Stimulated activated CD4-positive, alpha-beta T cell treated with anti-CD3 and anti-CD28 coated beads, Interleukin-15, amount 100 ng/mL, for 24 hours (primary cell): Measurements from ENCODE around the gene NBL1.
A peak's percentile ranks its signal among the peaks of the same experiment; 100 is the strongest.

Experiments used
- DNase-seq: peaks from one replicate; pipeline ENCODE4 v3.0.0-alpha.2; 2020

The NBL1 gene

DNA sequence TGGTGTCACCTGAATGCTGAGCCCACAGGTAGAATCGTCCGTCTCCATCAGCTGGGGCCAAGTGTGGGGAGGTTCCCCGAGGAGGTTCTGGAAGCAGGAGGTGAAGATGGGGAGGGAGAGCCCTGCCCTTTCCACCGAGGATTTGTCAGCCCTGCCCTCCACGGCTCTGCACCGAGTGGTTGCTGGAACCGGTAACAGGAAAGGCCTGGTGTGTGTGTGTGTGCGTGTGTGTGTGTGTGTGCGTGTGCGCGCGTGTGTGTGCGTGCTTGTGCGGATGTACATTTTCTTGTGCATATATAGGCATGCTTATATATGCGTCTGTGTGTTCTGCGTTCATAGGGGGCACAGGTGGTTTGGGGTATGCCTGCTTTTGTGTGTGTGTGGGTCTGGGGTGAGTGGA lies 3.5 kb downstream of the NBL1 start:
- no peak for DNase-seq

DNA sequence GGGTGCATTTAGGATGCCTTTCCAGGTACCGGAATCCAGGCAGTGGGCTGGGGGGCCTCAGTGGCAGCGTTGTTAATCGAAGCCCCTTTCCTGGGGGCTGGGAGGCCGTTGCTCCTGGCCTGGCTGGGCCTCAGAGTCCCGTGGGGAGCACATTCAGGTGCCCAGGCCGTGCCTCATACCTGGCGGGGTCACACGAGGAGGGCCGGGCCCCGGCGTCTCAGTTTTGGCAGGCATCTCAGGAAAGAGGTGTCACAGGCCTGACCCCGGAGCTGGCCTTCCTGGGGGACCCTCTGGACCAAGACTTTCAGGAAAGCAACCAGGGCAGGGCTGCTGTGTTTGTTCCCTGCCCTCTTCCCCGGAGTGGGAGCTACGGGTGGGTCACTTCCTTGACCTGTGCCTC lies 4.1 kb downstream of the NBL1 start:
- no peak for DNase-seq

DNA sequence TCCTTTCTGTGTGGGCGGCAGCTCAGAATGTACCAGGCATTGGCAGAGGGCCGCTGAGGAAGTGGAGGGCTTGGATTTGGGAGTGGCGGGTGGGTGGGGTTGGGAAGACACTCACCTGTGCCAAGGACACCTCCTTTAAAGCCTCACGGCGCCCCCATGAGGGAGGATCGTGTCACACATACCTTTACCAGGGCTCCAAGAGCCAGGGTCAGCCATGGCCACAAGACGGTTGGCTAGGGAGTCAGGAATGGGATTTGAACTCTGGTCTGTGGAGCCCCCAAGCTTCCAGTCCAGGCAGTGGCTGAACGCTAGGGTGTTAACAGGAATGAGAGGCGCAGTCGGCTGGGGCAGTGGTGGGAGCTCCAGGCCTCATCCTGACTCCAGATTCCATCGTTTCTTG lies 4.6 kb downstream of the NBL1 start:
- DNase-seq: no peak

DNA sequence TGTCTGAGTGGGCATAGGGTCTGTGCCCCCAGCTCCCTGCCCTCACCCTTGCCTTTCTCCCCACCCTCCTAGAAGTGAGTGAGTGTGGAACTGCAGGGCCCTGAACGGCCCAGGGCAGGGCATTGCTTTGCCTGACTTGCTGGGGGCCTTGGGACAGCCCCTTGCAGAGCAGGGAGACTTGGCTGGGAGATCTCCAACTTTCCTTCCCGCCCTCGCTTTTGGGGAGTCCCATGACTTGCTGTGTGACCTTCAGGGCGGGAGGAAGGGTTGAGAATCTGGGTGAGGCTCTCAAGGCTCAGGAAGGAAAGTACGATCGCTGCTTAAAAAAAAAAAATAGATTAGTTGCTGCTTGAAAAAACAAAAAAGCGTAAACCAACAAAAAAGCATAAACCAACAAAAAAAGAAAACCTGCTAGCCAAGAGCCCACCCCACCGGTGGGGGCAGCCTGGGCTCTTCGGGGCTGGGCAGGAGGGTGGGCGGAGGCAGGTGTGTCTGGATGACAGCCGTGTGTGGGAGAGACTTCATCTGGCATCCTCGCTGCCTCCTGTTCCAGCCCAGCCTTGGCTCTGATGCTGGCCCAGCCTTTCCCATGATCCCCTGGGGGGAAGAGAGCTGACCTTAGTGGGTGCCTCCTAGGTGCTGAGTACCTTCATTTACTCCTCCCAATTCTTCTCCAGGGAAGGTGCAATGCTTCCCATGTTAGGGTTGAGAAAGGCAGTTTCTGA lies 6.5 kb downstream of the NBL1 start:
- no peak for DNase-seq

DNA sequence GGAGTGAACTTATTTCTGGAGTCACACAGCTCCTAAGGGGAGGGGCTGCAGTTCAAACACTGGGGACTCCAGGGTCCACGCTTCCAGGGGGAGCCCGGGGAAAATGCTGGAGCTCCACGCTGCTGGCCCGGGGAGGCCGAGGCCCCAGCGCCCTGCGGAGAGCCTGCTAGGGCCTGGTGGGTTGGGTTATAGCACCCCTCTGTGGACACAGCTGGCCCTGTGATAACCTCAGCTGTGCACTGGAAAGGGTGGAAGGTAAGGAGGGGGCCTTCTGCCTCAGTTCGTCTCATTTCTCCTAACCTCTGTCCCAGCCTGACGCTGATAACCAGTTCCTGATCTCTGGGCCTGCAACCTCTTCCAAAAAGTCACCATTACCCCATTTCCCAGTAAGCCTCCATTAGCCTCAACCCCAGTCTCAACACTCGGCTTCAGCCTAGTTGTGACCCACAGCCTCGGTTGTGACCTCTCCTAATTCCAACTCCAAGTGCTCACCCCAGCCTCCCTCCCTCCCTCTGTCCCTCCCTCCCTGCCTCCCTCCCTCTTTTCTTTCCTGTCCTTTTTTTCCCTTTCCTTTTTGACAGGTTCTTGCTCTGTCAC lies 7.1 kb downstream of the NBL1 start:
- peak; percentile 66 for DNase-seq

DNA sequence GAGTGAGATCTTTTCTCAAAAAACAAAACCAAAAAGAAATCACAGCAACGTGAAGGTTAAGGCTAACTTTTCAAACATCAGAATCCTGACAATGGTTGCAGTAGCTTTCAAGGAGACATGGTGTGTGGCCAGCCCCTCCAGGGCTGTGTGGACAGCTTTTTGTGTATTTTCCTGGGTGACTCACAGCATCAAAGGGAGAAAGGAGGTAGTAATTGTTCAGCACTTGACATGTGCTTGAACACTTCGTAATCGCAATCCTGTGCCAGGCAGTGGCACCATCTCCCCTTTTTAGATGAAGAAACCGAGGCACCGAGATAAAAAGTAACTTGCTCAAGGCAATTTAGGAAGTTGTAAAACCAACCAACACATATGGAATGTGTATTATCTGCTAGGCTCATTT lies 10.3 kb downstream of the NBL1 start:
- no peak for DNase-seq

DNA sequence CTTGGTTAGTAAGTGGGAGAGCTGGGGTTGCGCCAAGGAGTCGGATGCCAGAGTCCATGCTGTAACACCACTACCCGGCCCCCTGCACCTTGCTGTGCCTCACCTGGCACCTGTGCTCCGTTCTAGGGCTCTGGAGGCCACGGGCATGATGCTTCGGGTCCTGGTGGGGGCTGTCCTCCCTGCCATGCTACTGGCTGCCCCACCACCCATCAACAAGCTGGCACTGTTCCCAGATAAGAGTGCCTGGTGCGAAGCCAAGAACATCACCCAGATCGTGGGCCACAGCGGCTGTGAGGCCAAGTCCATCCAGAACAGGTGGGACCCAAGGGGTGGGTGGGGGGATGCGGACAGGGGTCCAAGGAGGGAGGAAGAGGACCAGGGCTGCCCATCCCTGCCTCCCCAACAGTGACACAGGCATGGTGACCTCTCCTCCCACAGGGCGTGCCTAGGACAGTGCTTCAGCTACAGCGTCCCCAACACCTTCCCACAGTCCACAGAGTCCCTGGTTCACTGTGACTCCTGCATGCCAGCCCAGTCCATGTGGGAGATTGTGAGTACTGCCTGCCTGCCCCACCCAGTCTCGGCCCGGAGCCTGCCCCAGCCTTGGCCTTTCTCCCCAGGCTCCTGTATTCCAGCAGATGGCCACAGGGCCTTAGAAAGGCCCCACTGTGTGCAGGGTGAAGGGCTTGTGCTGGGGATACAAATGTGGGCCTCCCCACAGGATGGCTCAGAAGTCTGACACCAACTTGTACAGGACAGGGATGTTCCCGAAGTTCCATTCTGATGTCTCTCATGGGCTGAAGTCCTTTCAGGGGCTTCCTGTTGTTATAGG lies 11.0 kb downstream of the NBL1 start:
- DNase-seq: no peak

DNA sequence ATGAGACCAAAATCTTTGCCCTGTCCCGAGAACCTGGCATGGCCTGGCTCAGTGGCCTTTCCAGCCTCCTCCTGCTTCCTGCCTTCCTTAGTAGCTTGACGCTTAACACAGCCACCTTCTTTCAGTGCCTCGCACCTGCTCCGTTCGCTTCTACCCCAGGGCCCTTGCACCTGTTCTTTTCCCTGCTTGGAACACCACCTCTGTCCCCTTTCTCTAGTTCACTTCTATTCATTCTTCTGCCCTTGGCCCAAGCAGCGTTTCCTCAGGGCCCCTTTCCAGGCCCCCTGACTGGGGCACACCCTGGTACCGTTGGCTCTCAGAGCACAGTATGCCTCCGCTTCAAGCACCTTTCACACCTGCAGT lies 11.6 kb downstream of the NBL1 start:
- no peak for DNase-seq

DNA sequence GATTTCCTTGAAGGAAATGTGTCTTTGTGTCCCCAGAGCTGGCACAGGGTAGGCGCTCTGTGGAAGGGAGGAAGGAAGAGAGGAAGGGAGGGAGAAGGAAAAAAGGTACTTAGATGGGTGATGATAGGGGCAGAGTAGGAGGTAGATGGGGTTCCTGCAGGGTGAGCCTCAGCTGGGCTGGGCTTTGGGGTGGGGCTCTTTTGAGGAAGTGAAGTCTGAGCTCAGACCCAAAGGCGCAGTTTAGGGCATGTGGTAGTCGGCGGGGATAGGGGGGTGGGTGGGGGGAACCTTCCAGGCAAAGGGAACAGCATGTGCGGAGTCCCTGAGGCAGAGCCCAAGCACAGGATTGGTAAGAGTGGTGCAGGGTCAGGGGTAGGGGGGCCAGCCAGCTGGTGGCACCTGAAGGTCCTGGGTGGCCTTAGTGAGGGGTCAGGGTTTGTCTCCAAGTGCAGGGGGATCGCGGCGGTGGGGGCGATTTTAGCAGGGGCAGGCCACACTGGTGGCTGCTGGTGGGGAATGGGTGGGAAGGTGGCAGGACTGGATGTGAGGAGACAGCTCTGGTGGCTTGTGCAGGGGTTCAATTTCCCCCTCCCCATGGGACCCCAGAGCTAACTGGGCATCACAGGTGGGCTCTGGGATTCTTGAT lies 12.1 kb downstream of the NBL1 start:
- no peak for DNase-seq

DNA sequence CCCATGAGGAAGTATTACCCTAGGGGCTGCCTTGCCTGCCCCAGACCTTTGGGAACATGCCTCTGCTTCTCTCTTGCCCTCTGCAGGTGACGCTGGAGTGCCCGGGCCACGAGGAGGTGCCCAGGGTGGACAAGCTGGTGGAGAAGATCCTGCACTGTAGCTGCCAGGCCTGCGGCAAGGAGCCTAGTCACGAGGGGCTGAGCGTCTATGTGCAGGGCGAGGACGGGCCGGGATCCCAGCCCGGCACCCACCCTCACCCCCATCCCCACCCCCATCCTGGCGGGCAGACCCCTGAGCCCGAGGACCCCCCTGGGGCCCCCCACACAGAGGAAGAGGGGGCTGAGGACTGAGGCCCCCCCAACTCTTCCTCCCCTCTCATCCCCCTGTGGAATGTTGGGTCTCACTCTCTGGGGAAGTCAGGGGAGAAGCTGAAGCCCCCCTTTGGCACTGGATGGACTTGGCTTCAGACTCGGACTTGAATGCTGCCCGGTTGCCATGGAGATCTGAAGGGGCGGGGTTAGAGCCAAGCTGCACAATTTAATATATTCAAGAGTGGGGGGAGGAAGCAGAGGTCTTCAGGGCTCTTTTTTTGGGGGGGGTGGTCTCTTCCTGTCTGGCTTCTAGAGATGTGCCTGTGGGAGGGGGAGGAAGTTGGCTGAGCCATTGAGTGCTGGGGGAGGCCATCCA lies 12.8 kb downstream of the NBL1 start:
- DNase-seq: peak; percentile 20

DNA sequence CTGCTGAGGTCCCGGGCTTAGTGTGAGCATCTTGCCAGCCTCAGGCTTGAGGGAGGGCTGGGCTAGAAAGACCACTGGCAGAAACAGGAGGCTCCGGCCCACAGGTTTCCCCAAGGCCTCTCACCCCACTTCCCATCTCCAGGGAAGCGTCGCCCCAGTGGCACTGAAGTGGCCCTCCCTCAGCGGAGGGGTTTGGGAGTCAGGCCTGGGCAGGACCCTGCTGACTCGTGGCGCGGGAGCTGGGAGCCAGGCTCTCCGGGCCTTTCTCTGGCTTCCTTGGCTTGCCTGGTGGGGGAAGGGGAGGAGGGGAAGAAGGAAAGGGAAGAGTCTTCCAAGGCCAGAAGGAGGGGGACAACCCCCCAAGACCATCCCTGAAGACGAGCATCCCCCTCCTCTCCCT lies 13.4 kb downstream of the NBL1 start:
- no peak for DNase-seq

DNA sequence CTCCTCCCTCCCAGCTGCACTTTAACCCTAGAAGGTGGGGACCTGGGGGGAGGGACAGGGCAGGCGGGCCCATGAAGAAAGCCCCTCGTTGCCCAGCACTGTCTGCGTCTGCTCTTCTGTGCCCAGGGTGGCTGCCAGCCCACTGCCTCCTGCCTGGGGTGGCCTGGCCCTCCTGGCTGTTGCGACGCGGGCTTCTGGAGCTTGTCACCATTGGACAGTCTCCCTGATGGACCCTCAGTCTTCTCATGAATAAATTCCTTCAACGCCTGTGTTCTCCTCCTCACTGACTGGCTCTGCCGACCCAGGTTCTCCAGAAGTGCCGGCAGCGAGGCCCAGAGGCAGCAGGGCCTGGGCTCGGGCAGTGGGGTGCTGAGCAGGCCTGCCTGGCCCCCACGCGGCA lies 14.1 kb downstream of the NBL1 start:
- DNase-seq: no peak

DNA sequence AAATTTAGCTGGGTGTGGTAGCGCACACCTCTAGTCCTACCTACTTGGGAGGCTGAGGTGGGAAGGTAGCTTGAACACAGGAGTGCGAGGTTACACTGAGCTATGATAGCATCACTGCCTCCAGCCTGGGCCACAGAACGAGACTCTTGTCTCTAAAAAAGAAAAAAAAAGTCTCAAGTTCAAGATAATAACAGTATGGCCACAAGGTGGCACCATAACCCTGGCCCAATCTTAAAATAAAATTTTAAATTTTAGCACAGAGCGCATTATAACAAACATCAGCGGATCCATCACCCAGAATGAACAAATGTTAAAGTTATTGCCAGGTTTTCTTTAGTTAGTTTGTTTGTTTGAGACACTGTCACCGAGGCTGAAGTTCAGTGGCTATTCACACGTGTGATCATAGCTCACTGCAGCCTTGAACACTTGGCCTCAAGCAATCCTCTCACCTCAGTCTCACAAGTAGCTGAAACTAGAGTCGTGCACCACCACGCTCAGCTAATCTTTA lies 17.7 kb downstream of the NBL1 start:
- peak; percentile 62 for DNase-seq

DNA sequence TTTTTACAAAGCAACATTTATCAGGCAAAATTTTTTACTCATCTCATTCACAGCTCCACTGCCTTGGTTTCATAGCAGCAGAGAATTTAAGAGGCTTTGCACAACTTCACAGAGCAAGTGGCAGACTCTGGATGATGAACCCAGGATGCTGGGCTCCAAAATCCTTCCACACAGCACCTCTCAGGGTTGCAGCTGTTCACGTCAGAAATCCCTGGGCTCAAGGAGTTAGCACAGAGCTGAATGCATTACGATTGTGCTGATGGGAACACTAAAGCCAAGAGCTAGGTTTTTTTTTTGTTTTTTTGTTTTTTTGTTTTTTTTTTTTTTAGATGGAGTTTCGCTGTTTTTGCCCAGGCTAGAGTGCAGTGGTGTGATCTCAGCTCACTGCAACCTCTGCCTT lies 18.2 kb downstream of the NBL1 start:
- DNase-seq: no peak

DNA sequence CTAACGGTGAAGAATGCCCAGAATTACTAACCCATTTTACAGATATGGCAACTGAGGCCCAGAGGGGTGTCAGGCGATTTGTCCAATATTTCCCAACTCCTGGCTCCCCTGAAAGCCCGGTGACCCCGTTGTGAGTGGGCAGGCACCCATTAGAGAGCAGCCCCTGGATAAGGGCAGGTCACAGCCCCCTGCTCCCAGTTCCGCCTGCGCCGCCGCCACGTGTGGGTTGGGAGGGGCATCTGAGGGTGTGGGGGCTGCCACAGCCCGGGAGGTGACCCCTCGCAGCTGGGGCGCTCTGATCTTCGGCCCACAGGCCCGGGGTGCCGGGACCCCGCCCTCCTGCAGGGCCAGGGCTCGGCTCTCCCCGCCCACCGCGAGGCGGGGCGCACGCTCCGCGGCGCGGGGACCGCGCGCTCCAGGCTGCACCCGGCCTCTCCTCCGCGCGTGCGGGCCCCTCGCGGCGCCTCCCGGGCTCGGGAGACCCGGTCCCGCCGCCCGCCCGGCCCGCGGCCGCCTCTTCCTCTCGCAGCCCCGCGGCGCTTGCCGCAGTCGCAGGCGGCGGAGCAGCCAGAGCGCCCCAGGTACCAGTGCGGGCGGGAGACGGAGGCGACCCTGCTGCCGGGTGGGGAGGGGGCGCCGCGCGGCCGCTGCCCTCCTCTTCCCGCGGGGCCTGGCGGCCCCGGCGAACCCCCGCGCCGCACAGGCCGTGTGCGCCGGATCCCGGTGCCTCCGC lies 20.5 kb downstream of the NBL1 start, which contains the start of gene HTR6:
TSS of gene HTR6 (plus strand) at position 423 of the 733 bp plus-strand sequence. CDS start 879 bp downstream, outside the sequence.
- DNase-seq: peak; percentile 62

DNA sequence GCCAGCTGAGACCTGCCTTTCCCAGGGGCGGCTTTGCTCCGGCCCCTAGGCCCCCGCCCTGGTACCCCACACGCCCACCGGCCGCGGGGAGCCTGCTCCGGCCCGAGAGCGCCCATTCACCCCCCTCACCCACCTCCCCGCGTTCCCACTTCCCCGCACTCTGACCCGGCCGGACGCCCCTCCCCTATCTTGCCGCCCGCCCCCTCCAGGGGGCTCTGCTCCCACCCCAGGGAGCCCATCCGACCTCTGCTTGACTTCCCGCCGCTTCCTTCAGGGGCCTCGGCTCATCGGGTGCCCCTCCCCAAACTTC lies 21.0 kb downstream of the NBL1 start:
- DNase-seq: no peak

DNA sequence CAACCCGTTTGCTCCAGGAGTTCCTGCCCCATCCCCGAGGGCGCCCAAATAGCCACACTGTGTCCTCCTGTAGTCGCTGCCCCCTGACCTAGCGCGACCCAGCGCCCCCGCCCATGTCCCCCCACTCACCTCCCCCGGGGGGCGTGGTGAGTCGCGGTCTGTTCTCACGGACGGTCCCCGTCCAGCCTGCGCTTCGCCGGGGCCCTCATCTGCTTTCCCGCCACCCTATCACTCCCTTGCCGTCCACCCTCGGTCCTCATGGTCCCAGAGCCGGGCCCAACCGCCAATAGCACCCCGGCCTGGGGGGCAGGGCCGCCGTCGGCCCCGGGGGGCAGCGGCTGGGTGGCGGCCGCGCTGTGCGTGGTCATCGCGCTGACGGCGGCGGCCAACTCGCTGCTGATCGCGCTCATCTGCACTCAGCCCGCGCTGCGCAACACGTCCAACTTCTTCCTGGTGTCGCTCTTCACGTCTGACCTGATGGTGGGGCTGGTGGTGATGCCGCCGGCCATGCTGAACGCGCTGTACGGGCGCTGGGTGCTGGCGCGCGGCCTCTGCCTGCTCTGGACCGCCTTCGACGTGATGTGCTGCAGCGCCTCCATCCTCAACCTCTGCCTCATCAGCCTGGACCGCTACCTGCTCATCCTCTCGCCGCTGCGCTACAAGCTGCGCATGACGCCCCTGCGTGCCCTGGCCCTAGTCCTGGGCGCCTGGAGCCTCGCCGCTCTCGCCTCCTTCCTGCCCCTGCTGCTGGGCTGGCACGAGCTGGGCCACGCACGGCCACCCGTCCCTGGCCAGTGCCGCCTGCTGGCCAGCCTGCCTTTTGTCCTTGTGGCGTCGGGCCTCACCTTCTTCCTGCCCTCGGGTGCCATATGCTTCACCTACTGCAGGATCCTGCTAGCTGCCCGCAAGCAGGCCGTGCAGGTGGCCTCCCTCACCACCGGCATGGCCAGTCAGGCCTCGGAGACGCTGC lies 21.7 kb downstream of the NBL1 start:
- no peak for DNase-seq

DNA sequence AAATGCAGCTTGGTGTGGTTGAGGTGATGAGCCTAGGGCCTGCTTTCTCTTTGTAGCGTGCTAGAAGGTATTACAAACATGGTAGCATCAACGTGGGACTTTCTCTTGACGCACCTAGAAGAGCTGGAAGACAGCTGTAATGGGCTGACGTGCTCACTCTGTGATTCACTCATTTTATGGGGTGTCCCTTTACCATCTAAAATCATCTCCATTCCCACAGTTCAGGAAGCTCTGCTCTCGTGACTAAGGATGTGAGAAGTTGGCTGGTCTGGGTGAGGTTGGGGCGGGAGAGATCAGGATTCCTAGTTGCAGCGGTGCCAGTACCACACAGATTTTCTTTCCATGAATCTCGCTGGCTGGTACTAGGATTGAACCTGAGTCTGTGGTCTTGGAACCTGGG lies 24.8 kb downstream of the NBL1 start:
- DNase-seq: no peak

DNA sequence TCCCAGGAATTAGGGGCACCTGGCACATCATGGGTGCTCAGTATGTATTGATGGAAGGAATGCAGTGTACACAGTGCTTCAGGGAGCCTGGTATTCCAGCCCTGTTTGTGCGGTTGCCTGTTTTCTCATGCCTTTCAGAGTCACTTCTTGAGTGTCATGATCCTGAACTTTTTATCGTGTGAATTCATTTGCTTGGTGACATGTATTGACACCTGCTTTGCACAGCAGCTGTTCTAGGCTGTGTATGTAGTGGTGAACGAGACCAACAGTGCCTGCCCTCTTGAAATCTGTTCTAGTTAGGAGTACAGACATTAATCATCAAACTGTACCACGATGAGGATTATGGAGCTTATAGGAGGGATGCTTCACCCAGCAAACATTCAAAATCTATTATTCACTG lies 26.7 kb downstream of the NBL1 start:
- no peak for DNase-seq

DNA sequence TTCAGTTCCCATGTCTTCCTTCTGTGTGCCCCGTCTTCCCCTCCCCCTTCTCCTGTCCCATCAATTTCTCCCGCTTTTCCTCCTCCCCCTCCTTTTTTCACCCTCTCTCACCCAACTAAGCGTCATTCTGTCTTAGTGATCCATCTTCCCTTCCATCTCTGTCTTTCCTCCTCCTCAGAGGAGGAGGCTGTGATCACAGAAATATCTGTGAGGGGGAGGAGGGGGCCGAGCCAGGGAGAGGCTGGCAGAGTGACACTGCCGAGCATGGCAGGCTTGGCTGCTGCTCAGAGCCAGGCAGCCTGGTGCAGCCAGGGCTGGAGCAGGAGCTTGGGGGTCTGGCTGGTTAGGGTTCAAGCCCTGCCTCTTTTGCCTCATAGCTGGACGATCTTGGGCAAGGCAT lies 28.1 kb downstream of the NBL1 start:
- DNase-seq: no peak

DNA sequence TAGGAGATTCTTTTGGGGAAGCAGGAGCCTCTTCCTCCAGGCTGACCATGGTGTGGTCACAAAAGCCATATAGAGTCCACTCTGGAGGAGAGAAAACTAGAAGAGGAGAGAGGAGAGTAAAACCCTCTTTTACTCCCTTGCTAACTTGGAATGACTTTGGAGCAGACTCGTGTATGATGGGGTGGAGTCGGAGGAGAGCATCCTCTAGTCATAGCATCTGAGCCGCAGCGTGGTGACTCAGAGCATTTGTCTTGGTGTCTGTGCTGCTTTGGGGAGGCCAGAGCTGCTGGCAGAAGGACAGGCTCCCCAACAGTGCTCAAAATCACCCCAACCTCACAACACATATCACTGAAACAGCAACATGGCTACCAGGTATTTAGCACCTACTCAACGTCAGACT lies 31.7 kb downstream of the NBL1 start:
- no peak for DNase-seq
